Osteoblast (primary cell): ENCODE data around the gene ENPP7. TPM values are rescaled to one million over a fixed set of nuclear protein-coding genes. Genes with fewer than 3 reads are reported as not detected.

ENCODE experiments used
- DNase-seq: peaks from one replicate; pipeline ENCODE4 v3.0.0; 2011; ENCODE audit warnings: low spot score, mixed read lengths; ENCODE audit not compliant: insufficient read length; ENCODE audit errors: missing footprints
- H2AFZ ChIP-seq: 2 replicates; pipeline ENCODE4 v1.6.0; 2011; ENCODE audit warnings: mild to moderate bottlenecking, low read length
- H3K27ac ChIP-seq: 2 replicates; pipeline ENCODE4 v1.5.1; 2011; ENCODE audit warnings: mild to moderate bottlenecking, low read depth, low read length, moderate library complexity
- H3K27me3 ChIP-seq: 2 replicates; pipeline ENCODE4 v1.6.0; 2012; ENCODE audit warnings: mild to moderate bottlenecking, control low read depth, inconsistent platforms, low read length, moderate library complexity; ENCODE audit not compliant: insufficient read depth
- H3K36me3 ChIP-seq: 2 replicates; pipeline ENCODE4 v1.5.1; 2011; ENCODE audit warnings: mild to moderate bottlenecking, low read length, control low read depth, moderate library complexity; ENCODE audit not compliant: insufficient read depth
- H3K4me1 ChIP-seq: 2 replicates; pipeline ENCODE4 v1.5.1; 2011; ENCODE audit warnings: mild to moderate bottlenecking, low read length, control low read depth, moderate library complexity; ENCODE audit not compliant: insufficient read depth
- H3K4me2 ChIP-seq: 2 replicates; pipeline ENCODE4 v1.6.0; 2011; ENCODE audit warnings: mild to moderate bottlenecking, low read length; ENCODE audit not compliant: insufficient read depth
- H3K4me3 ChIP-seq: fragments of 200-600 bp; sonication (generic); 3 replicates; pipeline ENCODE4 v1.5.1; 2012; ENCODE audit warnings: mild to moderate bottlenecking, low read length, inconsistent platforms; ENCODE audit not compliant: insufficient read depth
- H3K79me2 ChIP-seq: 2 replicates; pipeline ENCODE4 v1.6.0; 2012; ENCODE audit warnings: mild to moderate bottlenecking, low read length, control low read depth, inconsistent platforms; ENCODE audit not compliant: insufficient read depth
- H3K9me3 ChIP-seq: 2 replicates; pipeline ENCODE4 v1.5.1; 2011; ENCODE audit warnings: low read depth, low read length, control low read depth
- H4K20me1 ChIP-seq: 2 replicates; pipeline ENCODE4 v1.6.0; 2012; ENCODE audit warnings: mild to moderate bottlenecking, low read length, control low read depth; ENCODE audit not compliant: insufficient read depth
- CTCF ChIP-seq: IDR thresholded peaks from 2 replicates; pipeline ENCODE4 v1.5.1; 2011; ENCODE audit warnings: mild to moderate bottlenecking, low read depth, low read length, moderate library complexity; ENCODE audit errors: extremely low read depth
- total RNA-seq: library from RNA; depleted of rRNA; stranded (reverse); fragments of >200 nt; gene quantifications from 2 replicates; pipeline ENCODE4 v1.2.3, GENCODE V29; 2012

Gene ENPP7
- total RNA-seq, 1 donor: not detected

- no peaks in the 10 kb centered on the region for H3K36me3 ChIP-seq
- H3K4me3 ChIP-seq: no peak overlapping the region
- no peak overlapping the region for H3K4me2 ChIP-seq
- H3K79me2 ChIP-seq: no peaks in the 10 kb centered on the region
- H3K27me3 ChIP-seq: no peaks in the 10 kb centered on the region
- H4K20me1 ChIP-seq: no peaks in the 10 kb centered on the region
- no peak overlapping the region for H2AFZ ChIP-seq
- no peak for TF ChIP-seq CTCF
- H3K27ac ChIP-seq: no peak overlapping the region
- DNase-seq: no peak
- H3K9me3 ChIP-seq: no peaks in the 10 kb centered on the region
- H3K4me1 ChIP-seq: no peaks in the 10 kb centered on the region
These were observed 26.1 kb upstream of the ENPP7 start for GRCh38 chr17:79704691-79705090.

- H3K27ac ChIP-seq: no peak overlapping the region
- no peaks in the 10 kb centered on the region for H3K4me1 ChIP-seq
- peak; percentile 64 for DNase-seq
- no peak overlapping the region for H2AFZ ChIP-seq
- H3K79me2 ChIP-seq: no peaks in the 10 kb centered on the region
- TF ChIP-seq CTCF: no peak
- no peaks in the 10 kb centered on the region for H4K20me1 ChIP-seq
- no peaks in the 10 kb centered on the region for H3K9me3 ChIP-seq
- no peaks in the 10 kb centered on the region for H3K27me3 ChIP-seq
- no peaks in the 10 kb centered on the region for H3K36me3 ChIP-seq
- no peak overlapping the region for H3K4me3 ChIP-seq
- H3K4me2 ChIP-seq: no peak overlapping the region
These were observed 25.1 kb upstream of the ENPP7 start for GRCh38 chr17:79705674-79706073.

GRCh38 chr17:79706931-79707850 is 23.6 kb upstream of the ENPP7 start:
- Histone ChIP-seq H3K79me2 (no peaks in the 10 kb centered on the region), H4K20me1 (no peaks in the 10 kb centered on the region), H3K4me2 (no peak overlapping the region), H3K4me3 (no peak overlapping the region), H3K36me3 (no peaks in the 10 kb centered on the region), H3K9me3 (no peaks in the 10 kb centered on the region), H2AFZ (no peak overlapping the region), H3K27ac (no peak overlapping the region), H3K4me1 (no peaks in the 10 kb centered on the region), H3K27me3 (no peaks in the 10 kb centered on the region)
- TF ChIP-seq CTCF: no peak
- DNase-seq: peak; percentile 66
